TTC549 (cell line): ENCODE measurements around the gene ANKRD13C.
"Not testable (repeated sequence)": the region's sequence is repeated elsewhere in the genome, so short reads cannot be mapped to it uniquely, and the experiment has no call there.

Experiments
- FAIRE-seq: peaks from 2 replicates; lab custom pipeline; 2012; peaks lifted over from hg19 to GRCh38; lab: Jason Lieb, UNC

ANKRD13C gene

DNA sequence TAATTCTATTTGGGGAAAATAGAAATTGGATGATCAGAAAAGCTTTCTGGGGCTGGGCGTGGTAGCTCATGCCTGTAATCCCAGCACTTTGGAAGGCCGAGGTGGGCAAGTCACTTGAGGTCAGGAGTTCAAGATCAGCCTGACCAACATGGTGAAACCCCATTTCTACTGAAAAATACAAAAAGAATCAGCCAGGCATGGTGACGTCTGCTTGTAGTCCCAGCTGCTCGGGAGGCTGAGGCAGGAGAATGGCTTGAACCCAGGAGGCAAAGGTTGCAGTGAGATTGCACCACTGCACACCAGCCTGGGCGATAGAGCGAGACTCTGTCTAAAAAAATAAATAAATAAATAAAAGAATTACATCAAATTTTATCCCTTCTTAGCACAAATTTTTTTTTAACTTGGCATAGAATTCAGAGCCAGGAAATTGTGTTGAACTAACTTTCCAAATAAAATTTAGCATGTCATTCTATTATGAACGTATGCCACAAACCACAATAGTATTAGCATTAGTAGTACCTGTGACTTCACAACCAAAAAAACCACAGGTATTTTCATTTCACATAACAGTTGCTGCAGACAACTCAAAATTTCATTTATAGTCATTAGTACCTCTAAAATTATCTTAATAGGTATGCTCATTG is 4.5 kb upstream of the ANKRD13C start:
- FAIRE-seq, result no peak

- FAIRE-seq, result no peak
Measured at GRCh38 chr1:70355920-70356319, 1.4 kb upstream of the ANKRD13C start.

DNA sequence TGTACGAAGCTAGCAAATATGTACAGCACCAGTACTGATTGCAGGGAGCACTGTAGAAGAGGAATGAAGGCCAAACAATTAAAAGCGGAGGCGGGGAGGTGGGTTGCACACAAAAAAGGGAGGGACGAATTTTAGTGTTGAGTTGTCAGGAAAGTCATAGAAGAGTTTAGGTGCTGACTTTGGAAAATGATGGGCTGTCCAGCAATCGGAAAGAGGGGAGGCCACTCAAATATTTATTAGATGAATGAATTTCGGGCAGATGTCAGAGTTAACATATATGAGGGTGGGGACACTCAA is 537 bp upstream of the ANKRD13C start:
- FAIRE-seq, result no peak

DNA sequence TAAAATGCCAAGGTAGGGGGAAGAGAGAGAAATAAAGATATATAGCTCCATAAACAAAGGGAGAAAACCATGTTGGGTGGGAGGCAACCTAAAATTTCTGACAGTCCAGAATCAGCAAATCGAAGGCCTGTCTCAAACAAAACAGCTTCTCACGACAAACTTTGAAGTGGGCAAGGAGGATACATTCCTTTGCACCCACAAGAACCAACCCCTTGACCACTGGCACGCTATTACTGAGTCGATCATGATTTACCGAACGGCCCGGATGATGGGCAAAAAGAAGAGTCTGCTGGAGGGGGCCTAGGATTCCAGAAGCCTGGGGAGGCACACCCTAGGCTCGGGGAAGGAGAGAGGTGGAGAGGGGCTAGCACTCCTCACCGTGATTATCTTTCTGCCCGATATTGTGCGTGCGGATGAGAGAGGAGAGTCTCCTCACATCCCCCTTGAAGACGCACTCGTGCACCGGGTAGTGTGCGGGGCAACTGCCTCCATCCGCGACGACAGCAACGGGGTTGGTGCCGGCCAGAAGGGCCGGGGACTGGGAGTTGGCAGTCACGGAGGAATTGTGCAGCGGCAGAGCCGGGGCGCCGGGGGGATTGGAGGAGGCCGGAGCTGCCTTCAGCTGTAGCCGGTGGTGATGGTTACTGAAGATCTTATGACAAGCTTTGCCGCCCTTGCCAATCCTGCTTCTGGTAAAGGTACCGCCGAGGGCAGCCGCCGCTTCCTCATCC is 756 bp downstream of the ANKRD13C start:
- no peak for FAIRE-seq

DNA sequence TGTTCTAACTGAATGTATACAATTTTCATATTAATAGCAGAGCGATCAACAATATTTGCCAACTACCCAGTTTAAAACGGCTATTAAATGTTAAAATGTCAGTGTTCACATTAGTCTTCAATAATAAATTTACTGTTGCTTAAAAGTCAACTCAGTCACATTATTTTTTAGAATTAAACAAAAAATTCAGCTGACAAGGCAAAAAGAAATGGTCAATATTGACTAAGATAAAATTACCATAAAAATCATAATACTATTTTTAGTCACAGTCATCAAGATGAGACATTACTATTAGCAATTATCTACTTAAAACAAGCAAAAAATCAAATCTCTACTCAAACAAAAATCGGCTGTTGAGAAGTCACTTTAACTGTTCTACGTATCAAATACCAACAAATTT is 1.5 kb downstream of the ANKRD13C start:
- no peak for FAIRE-seq

DNA sequence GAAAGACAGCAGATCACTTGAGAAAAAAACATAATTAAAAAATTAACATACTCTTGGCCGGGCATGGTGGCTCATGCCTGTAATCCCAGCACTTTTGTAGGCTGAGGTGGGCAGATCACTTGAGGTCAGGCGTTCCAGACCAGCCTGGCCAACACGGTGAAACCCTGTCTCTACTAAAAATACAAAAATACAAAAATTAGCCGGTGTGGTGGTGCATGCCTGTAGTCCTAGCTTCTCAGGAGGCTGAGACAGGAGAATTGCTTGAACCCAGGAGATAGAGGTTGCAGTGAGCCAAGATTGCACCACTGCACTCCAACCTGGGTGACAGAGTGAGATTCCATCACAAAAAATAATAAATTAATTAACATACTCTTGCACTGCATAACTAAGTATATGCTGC is 4.7 kb downstream of the ANKRD13C start:
- not testable (repeated sequence) for FAIRE-seq

DNA sequence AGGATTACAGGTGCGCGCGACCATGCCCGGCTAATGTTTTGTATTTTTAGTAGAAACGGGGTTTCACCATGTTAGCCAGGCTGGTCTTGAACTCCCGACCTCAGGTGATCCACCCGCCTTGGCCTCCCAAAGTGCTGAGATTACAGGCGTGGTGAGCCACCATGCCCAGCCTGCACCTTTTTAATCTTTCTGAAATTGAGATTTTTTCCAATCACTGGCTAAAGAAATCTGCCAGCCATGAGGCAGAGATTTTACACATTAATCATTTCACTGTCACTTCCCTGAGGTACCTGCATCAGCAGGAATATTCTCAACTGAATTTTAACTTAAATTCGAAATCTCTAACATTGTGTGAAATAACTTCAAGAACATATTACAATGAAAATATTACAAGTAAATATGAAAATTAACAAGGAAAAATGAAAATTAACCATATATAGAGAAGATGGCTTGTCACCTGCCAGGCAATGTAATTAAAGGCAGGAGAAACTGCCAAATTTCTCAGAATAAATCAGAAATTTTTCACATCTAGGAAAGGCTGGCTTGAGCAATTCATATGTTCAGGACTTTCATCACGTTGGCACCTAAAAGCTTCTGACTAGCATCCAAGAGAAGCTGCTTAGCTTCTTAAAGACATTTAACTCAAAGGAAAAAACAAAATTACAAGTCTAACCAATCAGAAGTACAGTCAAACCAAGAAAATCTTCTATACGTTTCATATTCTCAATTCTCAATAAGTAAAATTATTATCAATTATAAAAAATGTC is 5.9 kb downstream of the ANKRD13C start:
- no peak for FAIRE-seq

DNA sequence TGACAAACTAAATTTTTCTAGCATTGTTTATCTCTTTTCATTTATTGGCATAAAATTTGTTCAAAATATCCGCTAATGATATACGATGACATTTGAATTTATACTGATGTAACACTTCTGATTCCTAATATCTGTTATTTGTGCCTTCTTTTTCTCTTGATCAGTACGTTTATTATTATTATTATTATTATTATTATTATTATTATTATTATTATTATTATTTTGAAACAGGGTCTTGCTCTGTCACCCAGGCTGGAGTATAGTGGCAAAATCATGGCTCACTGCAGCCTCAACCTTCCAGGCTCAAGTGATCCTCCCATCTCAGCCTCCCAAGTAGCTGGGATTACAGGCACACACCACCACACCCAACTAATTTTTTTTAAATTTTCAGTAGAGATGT is 14.9 kb downstream of the ANKRD13C start:
- not testable (repeated sequence) for FAIRE-seq

DNA sequence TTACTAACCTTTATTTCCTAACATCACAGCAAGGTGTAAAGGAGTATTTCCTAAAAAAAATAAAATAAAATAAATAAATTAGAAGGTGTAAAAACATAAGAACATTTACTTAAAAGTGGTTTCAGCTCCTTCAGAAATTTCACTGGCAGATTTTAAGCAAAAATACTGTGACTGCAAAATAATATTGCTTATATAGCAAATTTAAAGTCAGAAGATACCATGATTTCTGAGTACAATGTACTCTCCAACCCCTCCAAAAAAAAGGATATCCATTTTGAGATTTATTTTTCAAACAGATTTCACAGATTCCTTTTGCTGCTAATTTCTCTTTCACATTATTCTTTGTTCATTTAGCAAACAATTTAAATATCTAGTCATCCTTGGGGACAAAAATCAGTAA is 18.5 kb downstream of the ANKRD13C start:
- FAIRE-seq, result no peak

- no peak for FAIRE-seq
Measured at GRCh38 chr1:70334436-70334835, 20.1 kb downstream of the ANKRD13C start.

DNA sequence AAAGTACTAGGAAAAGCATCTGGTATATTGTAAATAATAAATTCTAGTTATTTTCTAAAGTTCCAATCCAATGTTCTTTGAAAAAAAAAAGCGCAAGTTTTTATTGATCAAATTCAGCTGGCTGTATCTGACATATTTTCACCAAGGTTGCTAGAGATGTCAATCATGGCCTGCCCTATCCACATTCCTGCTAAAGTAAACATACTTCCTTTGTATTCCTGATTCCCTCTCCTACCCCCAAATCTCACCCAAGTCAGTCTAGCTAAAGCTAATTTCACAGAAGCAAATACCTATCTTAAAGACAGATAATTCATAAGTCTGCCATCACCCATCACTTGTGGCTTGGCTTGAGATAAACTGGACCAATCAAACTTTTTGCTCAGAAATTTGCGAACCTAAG is 21.3 kb downstream of the ANKRD13C start:
- FAIRE-seq, result no peak

DNA sequence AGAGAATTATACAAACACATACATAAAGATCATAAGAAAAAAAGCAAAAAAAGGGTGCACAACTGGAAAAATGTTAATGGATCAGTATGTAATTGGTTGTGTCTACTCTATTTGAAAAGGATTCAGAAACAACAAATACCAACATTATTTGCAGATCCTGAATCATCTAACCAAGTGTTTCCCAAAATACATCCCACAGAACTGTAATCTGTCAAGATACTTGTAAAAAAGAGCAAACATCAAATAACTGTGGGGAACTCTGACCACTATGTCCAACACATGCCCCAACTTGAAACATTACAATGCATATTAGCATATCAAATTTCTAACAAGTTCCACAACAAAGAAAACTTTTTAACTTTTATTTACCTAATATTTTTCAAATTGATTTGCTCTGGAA is 22.6 kb downstream of the ANKRD13C start:
- no peak for FAIRE-seq

DNA sequence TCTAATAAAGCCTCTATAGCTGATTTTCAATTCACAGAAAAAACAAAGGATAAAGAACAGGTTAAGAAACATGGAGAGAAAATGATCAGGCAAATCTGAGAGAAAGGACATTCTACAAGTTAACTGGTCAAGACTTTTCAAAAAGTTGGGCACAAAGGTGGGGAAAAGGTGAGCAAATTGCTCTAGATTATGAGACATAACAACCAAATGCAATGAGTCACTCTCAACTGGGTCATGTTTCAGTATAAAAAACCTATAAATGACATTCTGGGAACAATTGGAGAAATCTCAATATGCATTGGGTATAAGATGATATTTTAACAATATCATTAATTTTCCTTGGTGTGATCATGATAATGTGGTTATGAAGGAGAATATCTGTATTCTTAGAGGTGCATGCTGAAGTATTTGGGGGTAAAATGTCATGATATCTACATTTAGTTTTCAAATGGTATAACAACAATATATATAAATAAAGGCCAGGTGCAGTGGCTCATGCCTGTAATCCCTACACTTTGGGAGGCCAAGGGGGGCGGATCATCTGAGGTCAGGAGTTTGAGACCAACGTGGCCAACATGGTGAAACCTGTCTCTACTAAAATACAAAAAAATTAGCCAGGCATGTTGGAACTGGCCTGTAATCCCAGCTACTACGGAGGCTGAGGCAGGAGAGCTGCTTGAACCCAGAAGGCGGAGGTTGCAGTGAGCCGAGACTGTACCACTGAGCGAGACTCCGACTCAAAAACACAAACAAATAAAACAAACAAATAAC is 27.0 kb downstream of the ANKRD13C start:
- FAIRE-seq, result no peak

GRCh38 chr1:70324683-70325082 is 29.8 kb downstream of the ANKRD13C start:
- FAIRE-seq, result no peak

DNA sequence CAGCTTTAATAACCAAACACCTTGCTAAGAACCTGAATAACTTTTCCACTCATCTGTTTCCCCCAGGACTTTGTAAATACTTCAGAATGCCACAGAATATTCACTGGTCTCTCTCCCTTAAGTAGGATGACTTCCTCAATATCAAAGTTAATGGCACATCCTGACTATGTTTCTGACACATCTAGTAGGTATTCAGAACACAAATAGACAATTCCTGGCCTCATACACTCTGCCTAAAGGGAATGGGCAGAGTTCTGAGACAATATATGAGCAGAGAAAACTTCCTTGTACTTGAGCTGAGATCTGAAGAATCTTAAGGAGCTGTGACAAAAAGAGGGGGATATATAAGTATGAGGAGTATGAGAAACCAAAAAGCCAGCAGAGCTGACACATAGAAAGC is 34.8 kb downstream of the ANKRD13C start:
- no peak for FAIRE-seq

DNA sequence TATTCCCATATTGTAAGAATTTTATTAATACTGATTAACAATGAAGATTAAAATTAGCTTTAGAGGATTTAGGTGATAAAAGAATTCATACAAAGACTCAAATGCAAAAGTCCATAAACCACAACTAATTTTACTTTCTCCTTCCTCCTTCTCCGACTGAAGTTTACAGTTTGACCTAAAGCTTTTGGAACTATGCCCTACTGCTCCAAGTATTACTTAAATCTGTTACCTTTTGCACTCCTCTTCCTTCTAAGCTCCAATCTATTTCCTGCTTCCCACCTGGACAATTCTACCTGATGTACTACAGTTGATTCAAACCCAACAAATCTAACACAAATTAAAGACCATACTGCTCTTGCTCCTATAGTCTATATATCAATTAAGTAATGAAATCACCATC is 36.3 kb downstream of the ANKRD13C start:
- FAIRE-seq, result no peak

DNA sequence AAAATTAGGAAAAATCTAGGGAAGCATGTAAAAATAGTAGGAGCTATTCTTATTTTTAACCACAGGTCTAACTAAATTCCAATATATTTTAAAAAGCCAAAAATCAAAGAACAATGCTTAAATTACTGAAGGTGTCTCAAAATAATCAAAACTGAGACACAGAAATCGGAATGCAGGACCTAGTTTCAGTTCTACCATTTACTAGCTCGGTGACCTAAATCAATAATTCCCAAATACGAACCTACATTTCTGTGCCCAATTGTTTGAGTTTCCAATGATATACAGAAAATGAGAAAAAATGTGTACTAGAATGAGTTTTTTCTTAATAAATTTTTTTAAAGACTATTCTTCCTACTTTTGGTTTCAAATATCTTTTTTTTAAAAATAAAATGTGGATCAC is 37.4 kb downstream of the ANKRD13C start:
- FAIRE-seq, result no peak

GRCh38 chr1:70315782-70316181 is 38.7 kb downstream of the ANKRD13C start:
- FAIRE-seq, result no peak

- no peak for FAIRE-seq
Measured at GRCh38 chr1:70314706-70315304, 39.7 kb downstream of the ANKRD13C start.

DNA sequence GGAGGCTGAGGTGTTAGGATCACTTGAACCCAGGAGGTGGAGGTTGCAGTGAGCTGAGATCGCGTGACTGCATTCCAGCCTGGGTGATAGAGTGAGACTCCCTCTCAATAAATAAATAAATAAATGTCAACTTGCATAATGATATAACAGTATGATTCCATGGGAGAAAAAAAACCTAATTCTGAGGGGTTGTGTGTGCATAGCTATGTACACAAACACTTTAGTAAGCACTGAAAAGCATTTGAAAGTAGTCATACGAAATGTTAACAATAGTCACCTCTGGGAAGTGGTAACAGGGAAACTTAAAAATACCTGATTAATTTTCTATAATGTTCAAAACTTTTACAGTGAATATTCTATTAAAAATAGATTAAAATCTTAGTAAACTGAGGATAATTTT is 43.2 kb downstream of the ANKRD13C start:
- FAIRE-seq, result no peak

DNA sequence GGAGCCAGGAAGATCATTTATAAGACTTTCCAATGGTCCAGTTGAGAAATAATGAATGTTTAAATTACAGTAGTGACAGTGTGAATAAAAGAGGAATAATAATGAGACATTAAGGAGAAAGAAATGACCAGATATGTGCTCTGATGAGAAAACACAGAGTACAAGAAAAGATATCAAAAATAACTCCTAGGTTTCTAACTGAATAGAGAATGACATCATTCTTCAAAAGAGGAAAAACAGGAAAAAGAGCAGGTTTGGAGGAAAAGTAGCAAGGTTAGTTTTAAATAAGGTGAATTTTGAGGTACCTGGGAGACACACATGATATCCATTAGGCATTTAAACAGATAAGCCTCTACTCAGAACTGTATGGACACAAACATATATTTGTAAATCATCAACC is 55.0 kb downstream of the ANKRD13C start:
- FAIRE-seq, result no peak

- no peak for FAIRE-seq
Measured at GRCh38 chr1:70295749-70296148, 58.8 kb downstream of the ANKRD13C start.
